Measurements from ENCODE around the gene ACVR1.

The ACVR1 gene

GRCh38 chr2:157785200-157785599, 90.9 kb downstream of the ACVR1 start:
- no peak for TF ChIP-seq EZH2 (IDR thresholded peaks at IDR 0.05; ENCODE audit: borderline replicate concordance, low read depth, low read length, severe bottlenecking)
- TF ChIP-seq CTCF (IDR thresholded peaks at IDR 0.05; ENCODE audit: borderline replicate concordance, extremely low read depth, low read length, poor library complexity, severe bottlenecking): no peak
- Histone ChIP-seq H2AFZ (ENCODE audit: low read depth, low read length) (no peak overlapping the region), H3K4me3 (ENCODE audit: low read depth in 1 of 2, low read length in 2 of 2) (no peak overlapping the region), H3K4me1 (ENCODE audit: insufficient read depth, low read length) (no peaks in the 10 kb centered on the region), H3K4me2 (ENCODE audit: insufficient read depth, low read length) (no peak overlapping the region), H3K9ac (ENCODE audit: low read depth, low read length) (no peak overlapping the region), H3K27ac (ENCODE audit: low read length) (no peak overlapping the region), H3K27me3 (ENCODE audit: insufficient read depth, low read length, poor library complexity) (no peaks in the 10 kb centered on the region), H4K20me1 (ENCODE audit: insufficient read depth, low read length) (no peaks in the 10 kb centered on the region), H3K36me3 (ENCODE audit: insufficient read depth, low read length) (no peaks in the 10 kb centered on the region), H3K9me3 (ENCODE audit: insufficient read depth, low read length, severe bottlenecking) (no peaks in the 10 kb centered on the region), H3K79me2 (ENCODE audit: insufficient read depth, low read length) (no peaks in the 10 kb centered on the region)
- DNase-seq (no peak), ATAC-seq (ENCODE audit: insufficient read depth, low read depth) (no peak)

GRCh38 chr2:157784823-157785175, 91.3 kb downstream of the ACVR1 start:
- no peaks in the 10 kb centered on the region for H3K4me1 ChIP-seq (ENCODE audit: insufficient read depth, low read length)
- H4K20me1 ChIP-seq (ENCODE audit: insufficient read depth, low read length): no peaks in the 10 kb centered on the region
- no peak overlapping the region for H2AFZ ChIP-seq (ENCODE audit: low read depth, low read length)
- ATAC-seq (ENCODE audit: insufficient read depth, low read depth): no peak
- no peak overlapping the region for H3K27ac ChIP-seq (ENCODE audit: low read length)
- no peak for TF ChIP-seq CTCF (IDR thresholded peaks at IDR 0.05; ENCODE audit: borderline replicate concordance, extremely low read depth, low read length, poor library complexity, severe bottlenecking)
- no peak for TF ChIP-seq EZH2 (IDR thresholded peaks at IDR 0.05; ENCODE audit: borderline replicate concordance, low read depth, low read length, severe bottlenecking)
- no peaks in the 10 kb centered on the region for H3K9me3 ChIP-seq (ENCODE audit: insufficient read depth, low read length, severe bottlenecking)
- H3K4me3 ChIP-seq (ENCODE audit: low read depth in 1 of 2, low read length in 2 of 2): no peak overlapping the region
- H3K9ac ChIP-seq (ENCODE audit: low read depth, low read length): no peak overlapping the region
- H3K4me2 ChIP-seq (ENCODE audit: insufficient read depth, low read length): no peak overlapping the region
- H3K79me2 ChIP-seq (ENCODE audit: insufficient read depth, low read length): no peaks in the 10 kb centered on the region
- 0 out of 2 replicates have a peak, but pooled peaks cover 2% of the 10 kb centered on the region for H3K36me3 ChIP-seq (ENCODE audit: insufficient read depth, low read length)
- DNase-seq: no peak
- H3K27me3 ChIP-seq (ENCODE audit: insufficient read depth, low read length, poor library complexity): no peaks in the 10 kb centered on the region

- DNase-seq: no peak
- Histone ChIP-seq H3K36me3 (ENCODE audit: insufficient read depth, low read length) (0 out of 2 replicates have a peak, but pooled peaks cover 3% of the 10 kb centered on the region), H3K27ac (ENCODE audit: low read length) (no peak overlapping the region), H3K79me2 (ENCODE audit: insufficient read depth, low read length) (no peaks in the 10 kb centered on the region), H3K9me3 (ENCODE audit: insufficient read depth, low read length, severe bottlenecking) (no peaks in the 10 kb centered on the region), H3K27me3 (ENCODE audit: insufficient read depth, low read length, poor library complexity) (no peaks in the 10 kb centered on the region), H3K4me2 (ENCODE audit: insufficient read depth, low read length) (no peak overlapping the region), H3K4me1 (ENCODE audit: insufficient read depth, low read length) (no peaks in the 10 kb centered on the region), H3K4me3 (ENCODE audit: low read depth in 1 of 2, low read length in 2 of 2) (no peak overlapping the region), H4K20me1 (ENCODE audit: insufficient read depth, low read length) (no peaks in the 10 kb centered on the region), H3K9ac (ENCODE audit: low read depth, low read length) (no peak overlapping the region), H2AFZ (ENCODE audit: low read depth, low read length) (no peak overlapping the region)
- TF ChIP-seq CTCF (IDR thresholded peaks at IDR 0.05; ENCODE audit: borderline replicate concordance, extremely low read depth, low read length, poor library complexity, severe bottlenecking) (no peak), EZH2 (IDR thresholded peaks at IDR 0.05; ENCODE audit: borderline replicate concordance, low read depth, low read length, severe bottlenecking) (no peak)
- ATAC-seq (ENCODE audit: insufficient read depth, low read depth): no peak
These were observed 91.8 kb downstream of the ACVR1 start for GRCh38 chr2:157784169-157784822.
